ENCODE measurements around the gene TRMT10C.
"Not testable (repeated sequence)": the region's sequence is repeated elsewhere in the genome, so short reads cannot be mapped to it uniquely, and the experiment has no call there.

Gene TRMT10C

GRCh38 chr3:101549473-101549872 is 12.2 kb upstream of the TRMT10C start:
- no peak for ATAC-seq
- DNase-seq, result no peak

- DNase-seq, ATAC-seq: not testable (repeated sequence)
These were observed 10.1 kb upstream of the TRMT10C start for GRCh38 chr3:101551359-101552081.

- DNase-seq, ATAC-seq: not testable (repeated sequence)
These were observed 8.3 kb upstream of the TRMT10C start for GRCh38 chr3:101553381-101553780.

GRCh38 chr3:101556064-101556463 is 5.6 kb upstream of the TRMT10C start:
- DNase-seq (no peak), ATAC-seq (no peak)

- peak; percentile 88 for ATAC-seq
These were observed 6.1 kb downstream of the TRMT10C start for GRCh38 chr3:101567528-101568317.

GRCh38 chr3:101571028-101571895 is 9.6 kb downstream of the TRMT10C start:
- ATAC-seq (no peak), DNase-seq (no peak)

More at GRCh38 chr3:101567528-101568317, 6.1 kb downstream of the TRMT10C start:
- peak; percentile 35 for DNase-seq

- ATAC-seq (peak; percentile 85), DNase-seq (peak; percentile 99)
These were observed 12.1 kb downstream of the TRMT10C start, which contains the start of gene PCNP for GRCh38 chr3:101573449-101574387. TSS of gene PCNP (plus strand) at chr3:101574180. CDS start at chr3:101574216, 36 bp downstream.

- ATAC-seq, result peak; percentile 66
- DNase-seq, result peak; percentile 56
These were observed 12.9 kb downstream of the TRMT10C start for GRCh38 chr3:101574388-101575112.

GRCh38 chr3:101577286-101577685 is 15.6 kb downstream of the TRMT10C start:
- DNase-seq (no peak), ATAC-seq (no peak)

- no peak for DNase-seq
- ATAC-seq, result no peak
These were observed 26.9 kb downstream of the TRMT10C start for GRCh38 chr3:101588616-101589015.

- DNase-seq (no peak), ATAC-seq (no peak)
These were observed 29.4 kb downstream of the TRMT10C start for GRCh38 chr3:101591071-101591470.

GRCh38 chr3:101602731-101603130 is 41.1 kb downstream of the TRMT10C start:
- DNase-seq, result no peak
- no peak for ATAC-seq

- DNase-seq (no peak), ATAC-seq (no peak)
These were observed 41.5 kb downstream of the TRMT10C start for GRCh38 chr3:101603184-101603583.

GRCh38 chr3:101605398-101605797 is 43.7 kb downstream of the TRMT10C start:
- ATAC-seq, DNase-seq: not testable (repeated sequence)

GRCh38 chr3:101611023-101611422 is 49.4 kb downstream of the TRMT10C start:
- DNase-seq (no peak), ATAC-seq (no peak)

- DNase-seq, ATAC-seq: not testable (repeated sequence)
These were observed 51.3 kb downstream of the TRMT10C start for GRCh38 chr3:101613014-101613413.

GRCh38 chr3:101615525-101615924 is 53.9 kb downstream of the TRMT10C start:
- no peak for ATAC-seq
- no peak for DNase-seq
